ENCODE data around the gene ELMOD2. TPM values are rescaled to one million over a fixed set of nuclear protein-coding genes. Genes with fewer than 3 reads are reported as not detected.

ELMOD2 gene
- total and polyA plus RNA-seq, 2 of the 4 experiments (the other 2 are of a cell fraction) = 7.3 to 10.6 TPM

DNA sequence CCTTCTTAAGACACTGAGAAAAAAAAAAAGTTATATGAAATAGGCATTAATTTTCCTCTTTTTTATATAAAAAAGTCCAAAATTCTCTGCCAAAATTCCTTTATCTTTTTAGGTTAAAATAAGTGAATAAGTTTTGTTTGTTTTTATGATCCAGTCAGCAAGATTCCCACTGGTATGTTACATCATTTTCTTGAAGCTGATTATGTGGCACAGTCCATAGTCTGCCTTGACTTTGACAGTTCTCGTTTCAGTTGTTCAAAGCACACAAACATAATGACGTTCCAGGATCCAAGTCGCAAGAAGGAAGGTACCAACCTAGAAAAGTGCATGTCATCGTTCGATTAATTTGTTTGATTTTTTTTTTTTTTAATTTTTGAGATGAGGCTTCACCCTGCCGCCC, 35.7 kb downstream of the ELMOD2 start:
- no TSS peak for BruUV-seq (replicated peaks)
- no peak overlapping the region for H4K5ac ChIP-seq (ENCODE audit: low read depth, low read length)
- no peak overlapping the region for H2BK15ac ChIP-seq (ENCODE audit: low read depth, low read length)
- TF ChIP-seq CEBPB (IDR thresholded peaks at IDR 0.05; ENCODE audit: low read depth, low read length) (0 out of 2 replicates have a peak, but pooled peaks have one; percentile 3), BHLHE40 (IDR thresholded peaks at IDR 0.05; ENCODE audit: low read depth, low read length) (no peak), POLR2A (IDR thresholded peaks at IDR 0.05; ENCODE audit: low read depth, low read length) (no peak), FOS (IDR thresholded peaks at IDR 0.05; ENCODE audit: low read depth, low read length) (no peak)
- TF ChIP-seq, protein P1, sequence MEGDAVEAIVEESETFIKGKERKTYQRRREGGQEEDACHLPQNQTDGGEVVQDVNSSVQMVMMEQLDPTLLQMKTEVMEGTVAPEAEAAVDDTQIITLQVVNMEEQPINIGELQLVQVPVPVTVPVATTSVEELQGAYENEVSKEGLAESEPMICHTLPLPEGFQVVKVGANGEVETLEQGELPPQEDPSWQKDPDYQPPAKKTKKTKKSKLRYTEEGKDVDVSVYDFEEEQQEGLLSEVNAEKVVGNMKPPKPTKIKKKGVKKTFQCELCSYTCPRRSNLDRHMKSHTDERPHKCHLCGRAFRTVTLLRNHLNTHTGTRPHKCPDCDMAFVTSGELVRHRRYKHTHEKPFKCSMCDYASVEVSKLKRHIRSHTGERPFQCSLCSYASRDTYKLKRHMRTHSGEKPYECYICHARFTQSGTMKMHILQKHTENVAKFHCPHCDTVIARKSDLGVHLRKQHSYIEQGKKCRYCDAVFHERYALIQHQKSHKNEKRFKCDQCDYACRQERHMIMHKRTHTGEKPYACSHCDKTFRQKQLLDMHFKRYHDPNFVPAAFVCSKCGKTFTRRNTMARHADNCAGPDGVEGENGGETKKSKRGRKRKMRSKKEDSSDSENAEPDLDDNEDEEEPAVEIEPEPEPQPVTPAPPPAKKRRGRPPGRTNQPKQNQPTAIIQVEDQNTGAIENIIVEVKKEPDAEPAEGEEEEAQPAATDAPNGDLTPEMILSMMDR (conservative IDR thresholded peaks at IDR 0.05; ENCODE audit: low read depth, low read length) = no peak
- peak; percentile 10 for DNase-seq
- dilution Hi-C loops (cut with HindIII; ENCODE audit: low sequenced_read_pairs, unreplicated experiment) = no loop called here
- no peak overlapping the region for H2AK5ac ChIP-seq (ENCODE audit: low read depth, low read length)
- H4K20me1 ChIP-seq (ENCODE audit: insufficient read depth, low read length) = no peaks in the 10 kb centered on the region
- ChIA-PET POLR2A (ENCODE audit: unreplicated experiment) (no interaction called here), CTCF (interaction anchor here (0.6 to 1.0 kb wide), 2 partner anchors 15 to 20 kb away, joined by 3 to 4 read pairs; no protein-coding TSS in a partner anchor)
- H2BK120ac ChIP-seq (ENCODE audit: low read depth, low read length) = no peak overlapping the region
- H3K56ac ChIP-seq (ENCODE audit: extremely low read depth, insufficient read depth, low read length) = no peak overlapping the region
- no peaks in the 10 kb centered on the region for H3K79me1 ChIP-seq (ENCODE audit: low read depth in 1 of 2, low read length in 2 of 2)
- H3K27ac ChIP-seq (ENCODE audit: insufficient read depth, low read length) = no peak overlapping the region
- H4K91ac ChIP-seq (ENCODE audit: insufficient read depth, low read depth, low read length) = no peak overlapping the region
- no peak overlapping the region for H2AFZ ChIP-seq (replicated peaks; ENCODE audit: low read length, poor library complexity)
- 0% methylated on average over 1 of the region's 6 CpGs; no CpG with 5 or more reads in 1 of the 2 experiments for WGBS, 2 experiments (ENCODE audit: extremely low coverage in 2 of 2, insufficient read length in 1 of 2)
- no peak overlapping the region for H2BK5ac ChIP-seq (ENCODE audit: low read depth, low read length, poor library complexity, severe bottlenecking)
- 0 out of 2 replicates have a peak, but pooled peaks have one; percentile 27 for ATAC-seq (ENCODE audit: low read depth)
- no peak overlapping the region for H3K4me3 ChIP-seq (ENCODE audit: insufficient read depth, low read depth, low read length)
- no peak overlapping the region for H3K23ac ChIP-seq (ENCODE audit: low read depth, low read length)
- no peak overlapping the region for H3K4me2 ChIP-seq (ENCODE audit: low read depth, low read length)
- H3K9me3 ChIP-seq (ENCODE audit: control insufficient read depth, insufficient read depth, low read length) = no peaks in the 10 kb centered on the region
- no peak overlapping the region for H3K18ac ChIP-seq (ENCODE audit: low read depth, low read length)
- H3K9ac ChIP-seq (ENCODE audit: low read depth, low read length) = no peak overlapping the region
- no peak overlapping the region for H2BK20ac ChIP-seq (ENCODE audit: low read depth, low read length)
- no peak overlapping the region for H2AK9ac ChIP-seq (replicated peaks; ENCODE audit: low read depth, low read length, poor library complexity)
- H3K4me1 ChIP-seq (ENCODE audit: control insufficient read depth, insufficient read depth, low read length) = no peaks in the 10 kb centered on the region
- H3K4ac ChIP-seq (ENCODE audit: low read depth, low read length) = no peak overlapping the region
- in situ Hi-C loops (cut with MboI; ENCODE audit: low sequenced_read_pairs) = no loop called here
- no peak overlapping the region for H4K8ac ChIP-seq (ENCODE audit: low read depth in 2 of 2, low read length in 2 of 2)
- H3K9me1 ChIP-seq (ENCODE audit: insufficient read depth, low read length) = no peaks in the 10 kb centered on the region
- H3K36me3 ChIP-seq (ENCODE audit: control insufficient read depth, insufficient read depth, low read length) = no peaks in the 10 kb centered on the region
- intact Hi-C loops (cut with micrococcal nuclease) = no loop called here
- H3K14ac ChIP-seq (replicated peaks; ENCODE audit: low read depth, low read length) = no peak overlapping the region
- peaks cover 12% of the 10 kb centered on the region for H3K27me3 ChIP-seq (ENCODE audit: control insufficient read depth, insufficient read depth, low read length)
